Left renal pelvis (tissue), 4 donors: Measurements from ENCODE around the gene TLCD5. TPM values are rescaled to one million over a fixed set of nuclear protein-coding genes. Genes with fewer than 3 reads are reported as not detected.

Experiments used
- DNase-seq, 4 donors: peaks; one replicate each; pipeline ENCODE4 v3.0.0-alpha.2; 2013; ENCODE audit warnings: low read depth in 4 of 4, low spot score in 3 of 4
- polyA plus RNA-seq, 4 donors: library from polyadenylated mRNA; unstranded; fragments of 120-200 nt; gene quantifications; one replicate each; pipeline ENCODE4 v1.2.1, GENCODE V29; 2013; ENCODE audit not compliant: insufficient read length in 4 of 4

The TLCD5 gene
- 10 to 100 TPM; 10.7 to 16.7 (median 11.8) TPM for polyA plus RNA-seq

GRCh38 chr11:120324932-120325810 is at the start of gene TLCD5:
Gene TLCD5 (plus strand): TSS chr11:120325299. CDS start chr11:120327442, 2,143 bp downstream.
- DNase-seq = no peak

GRCh38 chr11:120279502-120279901 is 45.6 kb upstream of the TLCD5 start:
- no peak for DNase-seq

DNA sequence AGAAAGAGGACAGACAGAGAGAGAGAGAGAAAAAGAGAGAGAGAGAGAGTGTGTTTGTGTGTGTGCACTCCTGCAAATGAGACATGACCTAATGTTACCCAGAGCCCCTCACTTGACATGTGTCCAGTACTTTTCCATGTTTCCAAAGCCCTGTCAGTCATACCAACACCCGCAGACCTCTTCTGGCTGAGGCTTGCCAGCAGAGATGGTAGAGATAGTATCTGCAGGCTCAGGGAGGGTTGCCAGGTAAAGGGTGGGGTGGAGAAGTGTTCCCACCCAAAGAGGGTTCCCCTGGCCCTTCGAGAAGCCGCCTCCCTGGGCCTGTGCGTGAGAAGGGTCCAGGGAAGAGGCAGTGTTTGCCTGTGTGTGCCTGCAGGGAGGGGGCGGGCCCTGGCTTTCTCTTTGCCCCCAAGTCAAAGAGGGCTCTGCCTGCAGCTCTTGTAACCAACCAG is 44.5 kb upstream of the TLCD5 start:
- DNase-seq = no peak

GRCh38 chr11:120281143-120281795 is 43.8 kb upstream of the TLCD5 start:
- no peak for DNase-seq

GRCh38 chr11:120283124-120283523 is 42.0 kb upstream of the TLCD5 start:
- DNase-seq = no peak

GRCh38 chr11:120284272-120284671 is 40.8 kb upstream of the TLCD5 start:
- DNase-seq = no peak

DNA sequence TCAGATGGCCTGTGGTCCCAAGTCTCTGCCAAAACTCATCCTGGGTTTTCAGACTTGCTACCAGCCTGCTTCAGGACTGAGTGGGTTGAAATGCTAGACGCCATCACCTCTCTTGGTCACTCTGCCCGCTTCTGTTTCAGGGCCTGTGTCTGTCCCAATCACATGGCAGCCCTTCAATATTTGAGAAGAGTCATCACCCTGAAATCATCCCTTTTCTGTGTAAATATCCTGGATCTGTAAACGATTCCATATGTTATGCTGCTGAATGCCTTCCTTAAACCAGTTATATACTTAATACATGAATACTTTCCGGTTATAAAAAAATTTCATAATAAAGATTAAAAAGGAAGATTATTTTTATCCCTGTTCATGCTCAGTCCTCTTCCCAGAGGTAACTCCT is 39.8 kb upstream of the TLCD5 start:
- DNase-seq = no peak

DNA sequence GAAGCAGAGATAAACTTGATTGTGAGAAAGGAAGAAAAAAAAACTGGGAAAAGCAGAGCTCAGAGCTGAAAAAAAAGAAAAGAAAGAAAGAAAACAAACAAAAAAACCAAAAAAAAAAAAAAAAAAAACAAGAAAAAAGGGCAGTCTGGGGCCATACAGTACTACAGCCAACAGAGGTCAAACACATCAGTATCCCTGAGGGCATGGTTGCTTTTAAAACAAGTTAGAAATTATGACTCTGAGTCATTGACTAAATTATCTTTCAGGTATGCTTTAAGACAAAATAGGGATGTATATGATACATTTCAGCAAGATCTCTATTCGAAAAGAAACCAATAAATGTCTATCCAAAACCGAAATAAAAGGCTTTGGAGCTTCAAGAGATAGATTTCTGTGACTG is 37.1 kb upstream of the TLCD5 start:
- no peak for DNase-seq

- DNase-seq = no peak
These were observed 35.7 kb upstream of the TLCD5 start for GRCh38 chr11:120289426-120289825.

- DNase-seq = no peak
These were observed 34.1 kb upstream of the TLCD5 start for GRCh38 chr11:120290956-120291355.

DNA sequence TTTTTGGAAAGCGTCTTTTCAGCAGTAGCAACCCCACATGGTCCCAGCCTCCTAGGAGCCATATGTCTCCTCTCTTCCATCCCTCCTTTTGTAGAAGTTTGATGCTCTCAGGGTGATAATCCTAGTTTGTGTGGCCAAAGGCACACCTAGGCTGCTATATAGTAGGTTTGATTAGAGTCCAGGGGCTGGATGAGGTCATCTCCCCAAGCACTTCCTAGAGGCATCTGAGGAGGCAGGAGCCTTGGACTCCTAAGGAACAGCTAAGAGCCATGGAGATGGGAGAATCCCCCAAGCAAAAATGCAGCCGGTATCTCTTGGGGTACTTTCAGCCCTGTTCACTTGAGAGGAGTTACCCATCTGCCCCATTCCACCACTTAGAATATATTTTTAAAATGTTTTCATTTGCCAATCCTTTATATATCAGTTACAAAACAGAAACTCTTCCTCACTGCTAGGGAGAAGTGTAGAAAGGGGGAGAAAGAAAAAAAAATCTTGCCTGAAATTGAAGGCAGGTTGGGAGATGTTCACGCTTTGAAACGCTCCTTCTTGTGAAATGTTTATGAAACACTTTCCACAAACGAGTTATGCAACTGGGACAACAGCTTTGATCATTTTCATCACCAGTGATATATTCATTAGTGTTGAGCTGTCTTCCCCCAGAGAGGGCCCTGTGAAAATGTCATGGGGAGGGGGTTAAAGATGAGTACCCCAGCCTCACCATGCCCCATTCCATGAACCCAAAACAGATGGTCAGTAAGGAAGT is 31.9 kb upstream of the TLCD5 start:
- no peak for DNase-seq

- no peak for DNase-seq
These were observed 31.0 kb upstream of the TLCD5 start for GRCh38 chr11:120294096-120294495.

DNA sequence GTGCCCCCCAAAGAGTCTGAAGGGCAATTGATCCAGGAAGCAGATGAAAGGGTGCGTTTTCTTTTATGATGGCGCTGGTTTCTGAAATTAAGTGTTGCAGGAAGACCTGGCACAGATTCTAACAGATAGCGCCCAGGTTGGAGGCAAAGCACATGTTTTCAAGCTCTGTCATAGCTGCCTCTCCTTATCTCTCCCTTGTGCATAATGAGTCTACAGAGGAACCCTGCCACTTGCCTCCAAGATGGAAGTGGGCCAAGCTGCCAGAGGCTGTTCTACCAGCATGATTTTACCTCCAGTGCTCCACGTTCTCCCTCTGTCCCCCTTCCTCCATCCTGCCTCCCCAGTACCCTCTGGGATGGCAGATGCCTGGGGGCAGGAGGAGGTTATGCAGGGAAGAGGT is 30.0 kb upstream of the TLCD5 start:
- DNase-seq = no peak

DNA sequence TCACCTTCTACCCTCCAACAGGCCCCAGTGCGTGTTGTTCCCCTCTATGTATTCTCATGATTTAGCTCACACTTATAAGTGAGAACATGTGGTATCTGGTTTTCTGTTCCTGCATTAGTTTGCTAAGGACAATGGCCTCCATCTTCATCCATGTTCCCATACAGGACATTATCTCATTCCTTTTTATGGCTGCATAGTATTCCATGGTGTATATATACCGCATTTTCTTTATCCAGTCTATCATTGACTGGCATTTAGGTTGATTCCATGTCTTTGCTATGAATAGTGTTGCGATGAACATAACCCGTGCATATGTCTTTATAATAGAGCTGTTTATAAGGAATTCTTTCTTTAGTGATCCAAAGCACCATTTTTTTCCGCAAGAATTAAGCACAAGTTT is 28.5 kb upstream of the TLCD5 start:
- no peak for DNase-seq

DNA sequence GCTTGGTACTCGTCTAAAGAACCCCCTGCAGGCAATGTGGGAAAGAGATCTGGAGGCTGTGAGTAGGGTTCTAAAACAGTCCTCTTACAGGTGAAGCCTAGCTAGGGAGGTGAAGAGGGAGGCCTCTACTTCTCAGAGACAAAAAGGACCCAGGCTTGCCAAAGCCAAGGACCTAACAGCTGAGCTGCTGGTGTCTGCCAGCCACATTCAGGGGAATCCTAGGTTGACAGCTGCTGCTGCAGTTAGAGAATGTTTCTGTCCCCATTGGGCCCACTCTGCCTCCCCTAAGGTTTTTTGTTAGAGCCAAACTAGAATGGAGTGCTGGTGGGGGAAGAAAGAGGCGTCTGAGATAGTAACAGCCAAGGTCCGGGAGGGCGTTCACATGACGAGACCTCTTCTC is 26.6 kb upstream of the TLCD5 start:
- DNase-seq = no peak

- no peak for DNase-seq
These were observed 22.9 kb upstream of the TLCD5 start for GRCh38 chr11:120302001-120302805.

GRCh38 chr11:120303004-120303637 is 22.0 kb upstream of the TLCD5 start:
- no peak for DNase-seq

- DNase-seq = no peak
These were observed 20.6 kb upstream of the TLCD5 start for GRCh38 chr11:120304526-120304925.

GRCh38 chr11:120305286-120305685 is 19.8 kb upstream of the TLCD5 start:
- no peak for DNase-seq
